GM12878 (cell line): ENCODE measurements around the gene CNTN6. TPM values are rescaled to one million over a fixed set of nuclear protein-coding genes. Genes with fewer than 3 reads are reported as not detected.

Source experiments
- ATAC-seq: fragments of 200-7000 bp; cut with Tn5 transposase; 3 replicates; pipeline ENCODE4 v1.9.1; 2020; ENCODE audit warnings: mild to moderate bottlenecking, moderate library complexity
- BruUV-seq: library from RNA; stranded (reverse); fragments of 400-500 nt; replicated peaks from 2 replicates; lab custom pipeline; 2021; lab: Mats Ljungman, UMichigan
- CTCF ChIA-PET: fragments of 300-600 bp; sonication (Branson Sonifier 250); formaldehyde crosslinking; extraction: SDS; loops from one replicate; lab custom pipeline; 2021; ENCODE audit warnings: inconsistent platforms; lab: Yijun Ruan, JAX
- POLR2A ChIA-PET: fragments of 350-600 bp; formaldehyde crosslinking; extraction: SDS; loops from one replicate; lab custom pipeline; 2021; ENCODE audit warnings: inconsistent platforms; lab: Charles Lee
- RAD21 ChIA-PET: fragments of 300-600 bp; sonication (Branson Sonifier 250); formaldehyde crosslinking; loops from one replicate; lab custom pipeline; 2023; ENCODE audit warnings: antibody characterized with exemption; ENCODE audit not compliant: unreplicated experiment; lab: Charles Lee
- SMC1A ChIA-PET: fragments of 300-600 bp; sonication (Branson Sonifier 250); formaldehyde crosslinking; loops from one replicate; lab custom pipeline; 2023; ENCODE audit not compliant: unreplicated experiment, uncharacterized antibody; lab: Charles Lee
- DNase-seq: peaks from one replicate; pipeline ENCODE4 v3.0.0-alpha.2; 2011; ENCODE audit warnings: low read depth, low spot score
- FAIRE-seq: peaks from 3 replicates; lab custom pipeline; 2011; peaks lifted over from hg19 to GRCh38; lab: Jason Lieb, UNC
- H2AFZ ChIP-seq: 2 replicates; pipeline ENCODE4 v1.6.0; 2011; ENCODE audit warnings: low read depth, low read length, control low read depth; ENCODE audit not compliant: control insufficient read depth
- H3K27ac ChIP-seq: 2 replicates; pipeline ENCODE4 v1.5.1; 2011; ENCODE audit warnings: control low read depth; ENCODE audit not compliant: control insufficient read depth, insufficient read depth
- H3K27me3 ChIP-seq, 2 experiments: replicated peaks in 1 of 2; 2 replicates each; pipeline versions ENCODE4 v1.6.0 to v1.6.1; 2011; ENCODE audit warnings: low read length in 1 of 2; ENCODE audit not compliant: control insufficient read depth in 2 of 2, insufficient read depth in 2 of 2
- H3K36me3 ChIP-seq, 2 experiments: 2 replicates each; pipeline ENCODE4 v1.5.1; 2011; ENCODE audit warnings: low read length in 1 of 2; ENCODE audit not compliant: control insufficient read depth in 2 of 2, insufficient read depth in 2 of 2
- H3K4me1 ChIP-seq: 2 replicates; pipeline ENCODE4 v1.6.1; 2011; ENCODE audit warnings: mild to moderate bottlenecking, low read length, moderate library complexity, mixed read lengths; ENCODE audit not compliant: control insufficient read depth, insufficient read depth
- H3K4me2 ChIP-seq: 2 replicates; pipeline ENCODE4 v1.6.0; 2011; ENCODE audit warnings: control low read depth; ENCODE audit not compliant: control insufficient read depth, insufficient read depth
- H3K4me3 ChIP-seq: fragments of 200-600 bp; sonication (generic); 2 replicates; pipeline ENCODE4 v1.5.1; 2016
- H3K79me2 ChIP-seq: 2 replicates; pipeline ENCODE4 v1.6.0; 2011; ENCODE audit warnings: low read length; ENCODE audit not compliant: control insufficient read depth, insufficient read depth
- H3K9ac ChIP-seq: 2 replicates; pipeline ENCODE4 v1.8.0; 2011; ENCODE audit warnings: low read length, control low read depth, mixed read lengths; ENCODE audit not compliant: control insufficient read depth, insufficient read depth
- H3K9me3 ChIP-seq: replicated peaks from 3 replicates; pipeline ENCODE4 v1.5.1; 2011; ENCODE audit warnings: mild to moderate bottlenecking, low read length; ENCODE audit not compliant: control insufficient read depth, insufficient read depth
- H4K20me1 ChIP-seq: 2 replicates; pipeline ENCODE4 v1.6.0; 2011; ENCODE audit not compliant: control insufficient read depth, insufficient read depth
- BRCA1 ChIP-seq: IDR thresholded peaks from 2 replicates; pipeline ENCODE4 v1.6.1; 2011; ENCODE audit warnings: low read depth, low read length, improper control_type of control experiment
- EZH2 ChIP-seq: IDR thresholded peaks from 2 replicates; pipeline ENCODE4 v1.6.1; 2012; ENCODE audit warnings: low read depth, mild to moderate bottlenecking, control low read depth, inconsistent platforms, low read length, borderline replicate concordance; ENCODE audit not compliant: control insufficient read depth
- HDAC2 ChIP-seq: fragments of 200-600 bp; sonication (generic); IDR thresholded peaks from 2 replicates; pipeline ENCODE4 v1.6.1; 2017
- HSF1 ChIP-seq: fragments of 150-350 bp; IDR thresholded peaks from 2 replicates; pipeline ENCODE4 v1.6.1; 2014; ENCODE audit warnings: mild to moderate bottlenecking, low read depth, low read length
- IKZF1 ChIP-seq: fragments of 450-650 bp; conservative IDR thresholded peaks from 2 replicates; pipeline ENCODE4 v1.6.1; 2017; ENCODE audit warnings: antibody characterized with exemption, mild to moderate bottlenecking
- MXI1 ChIP-seq: fragments of 150-350 bp; IDR thresholded peaks from 2 replicates; pipeline ENCODE4 v1.6.1; 2011; ENCODE audit warnings: low read depth, mild to moderate bottlenecking, inconsistent platforms, low read length, improper control_type of control experiment
- NR2F1 ChIP-seq: fragments of 450-650 bp; conservative IDR thresholded peaks from 2 replicates; pipeline ENCODE4 v1.6.1; 2017; ENCODE audit warnings: mild to moderate bottlenecking
- PKNOX1 ChIP-seq: fragments of 450-650 bp; IDR thresholded peaks from 2 replicates; pipeline ENCODE4 v1.6.1; 2016; ENCODE audit warnings: mild to moderate bottlenecking
- SP1 ChIP-seq: IDR thresholded peaks from one replicate; pipeline ENCODE4 v1.6.1; 2011; ENCODE audit warnings: low read depth, low read length
- STAT1 ChIP-seq: fragments of 450-650 bp; conservative IDR thresholded peaks from 2 replicates; pipeline ENCODE4 v1.6.1; 2014; ENCODE audit warnings: antibody characterized with exemption, mild to moderate bottlenecking
- SUPT20H ChIP-seq: IDR thresholded peaks from 2 replicates; pipeline ENCODE4 v1.6.1; 2011; ENCODE audit warnings: low read depth, mild to moderate bottlenecking, low read length, moderate library complexity, borderline replicate concordance; ENCODE audit not compliant: control insufficient read depth
- USF1 ChIP-seq: IDR thresholded peaks from 2 replicates; pipeline ENCODE4 v1.6.1; 2011; ENCODE audit warnings: borderline replicate concordance, low read depth, mild to moderate bottlenecking, moderate library complexity, mixed read lengths, low read length; ENCODE audit not compliant: insufficient read depth; ENCODE audit errors: extremely low read length
- YBX1 ChIP-seq: fragments of 450-650 bp; IDR thresholded peaks from 2 replicates; pipeline ENCODE4 v1.6.1; 2016; ENCODE audit warnings: antibody characterized with exemption
- ZNF207 ChIP-seq: fragments of 450-650 bp; IDR thresholded peaks from 2 replicates; pipeline ENCODE4 v1.6.1; 2014; ENCODE audit warnings: antibody characterized with exemption, mild to moderate bottlenecking, borderline replicate concordance
- ZNF687 ChIP-seq: fragments of 450-650 bp; IDR thresholded peaks from 2 replicates; pipeline ENCODE4 v1.6.1; 2017; ENCODE audit warnings: mild to moderate bottlenecking, moderate library complexity
- WGBS: methylation state at CpG from one replicate; pipeline ENCODE4 v1.1.6; 2016; ENCODE audit warnings: low lambda C conversion rate; ENCODE audit not compliant: insufficient replicate concordance, insufficient coverage; ENCODE audit errors: missing lambda C conversion rate; 5-methylcytosine and 5-hydroxymethylcytosine counted together
- in situ Hi-C: fragments of 300-500 bp; cut with MboI; formaldehyde crosslinking; loops from 9 replicates; pipeline ENCODE4 v1.14.3; 2018; ENCODE audit warnings: mixed read lengths
- intact Hi-C: fragments of 100-400 bp; cut with micrococcal nuclease; formaldehyde crosslinking; loops from one replicate; pipeline ENCODE4 v1.14.2; 2022; ENCODE audit not compliant: unreplicated experiment
- polyA plus RNA-seq, 11 experiments: library from polyadenylated mRNA; depleted of rRNA in 4 of 11; unstranded in 6 of 11; stranded (reverse) in 5 of 11; fragments of >200 nt; fragmentation: Nextera tagmentation in 4 of 11; fragmentation: Illumina TruSeq in 1 of 11; extraction: Ambion mirVana in 4 of 11; extraction: Trizol in 1 of 11; gene quantifications; 1 replicate in 1 of 11; 2 replicates in 10 of 11; pipeline versions ENCODE4 v1.2.1 to v1.2.3, GENCODE V29; 2011 to 2016; ENCODE audit warnings: inconsistent platforms in 2 of 11, missing spikeins in 2 of 11, low read depth in 1 of 11
- total RNA-seq, 4 experiments: library from RNA; depleted of rRNA in 3 of 4; stranded (reverse); fragments of >200 nt in 3 of 4; fragmentation: Illumina TruSeq in 1 of 4; extraction: Trizol in 1 of 4; gene quantifications; 2 replicates each; pipeline versions ENCODE4 v1.2.1 to v1.2.3, GENCODE V29; 2013 to 2021

The CNTN6 gene
- total and polyA plus RNA-seq, 10 of the 15 experiments (the other 5 are each of a cell fraction or from before 2014, with no cell fraction given): not detected

GRCh38 chr3:1294586-1294985, 201.8 kb downstream of the CNTN6 start:
- Histone ChIP-seq H3K27ac (no peak overlapping the region), H4K20me1 (no peaks in the 10 kb centered on the region), H3K4me1 (no peaks in the 10 kb centered on the region), H3K79me2 (no peaks in the 10 kb centered on the region), H3K27me3 (no peaks in the 10 kb centered on the region), H3K9ac (no peak overlapping the region), H3K4me2 (no peak overlapping the region), H3K4me3 (no peak overlapping the region), H3K36me3 (no peaks in the 10 kb centered on the region), H3K9me3 (no peaks in the 10 kb centered on the region), H2AFZ (no peak overlapping the region)
- ATAC-seq: no peak
- TF ChIP-seq NR2F1 (no peak), HDAC2 (no peak), IKZF1 (no peak), BRCA1 (no peak), EZH2 (no peak), ZNF207 (no peak), YBX1 (no peak), STAT1 (no peak), USF1 (no peak), MXI1 (no peak), ZNF687 (no peak), SP1 (no peak), HSF1 (no peak), SUPT20H (no peak), PKNOX1 (no peak)
- ChIA-PET POLR2A (no interaction called here), RAD21 (no interaction called here), SMC1A (no interaction called here), CTCF (no interaction called here)
- DNase-seq: no peak
- in situ Hi-C loops (no loop called here), intact Hi-C loops (no loop called here)
- BruUV-seq: no TSS peak
- FAIRE-seq: no peak
- WGBS: 82% methylated on average over 5 of the region's 5 CpGs
